SU-DHL-6 (cell line): ENCODE results near the gene ZFP36L2.

Experiments
- CTCF ChIP-seq: fragments of 200-600 bp; sonication (generic); IDR thresholded peaks from one replicate; pipeline ENCODE4 v1.5.1; 2017; ENCODE audit warnings: antibody characterized with exemption, mild to moderate bottlenecking, low read length, moderate library complexity; ENCODE audit not compliant: insufficient read depth, poor library complexity, severe bottlenecking
- EZH2phosphoT487 ChIP-seq: fragments of 200-600 bp; sonication (generic), shearing (Covaris generic); conservative IDR thresholded peaks from 2 replicates; pipeline ENCODE4 v1.6.1; 2018; ENCODE audit warnings: mild to moderate bottlenecking, antibody characterized with exemption, low read length, moderate library complexity, mixed read lengths

GRCh38 chr2:43262239-43262638 lies 35.8 kb upstream of the ZFP36L2 start:
- no peak for TF ChIP-seq CTCF
- TF ChIP-seq EZH2phosphoT487: no peak
